ENCODE results near the gene LYPD3.
A peak's percentile ranks its signal among the peaks of the same experiment; 100 is the strongest.

LYPD3 gene

DNA sequence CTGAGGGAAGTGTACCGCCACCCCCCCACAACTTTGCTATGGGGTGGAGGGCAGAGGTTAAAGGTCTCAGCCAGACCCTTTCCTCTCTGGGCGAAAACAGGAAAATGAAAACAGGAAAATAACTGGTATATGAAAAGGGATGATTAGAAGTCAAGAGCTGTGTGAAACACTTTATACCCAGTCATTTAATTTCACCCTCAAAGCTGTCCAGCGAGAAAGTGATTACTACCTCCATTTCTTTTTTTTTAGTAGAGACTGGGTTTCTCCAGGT is 39.7 kb upstream of the LYPD3 start:
- peak overlapping the region in 1 of 2 experiments; percentile 25 for H3K27ac ChIP-seq (ENCODE audit: insufficient read depth in 1 of 2, low read depth in 1 of 2, low read length in 2 of 2, poor library complexity in 1 of 2, severe bottlenecking in 2 of 2)
- no peaks in the 10 kb centered on the region for H3K27me3 ChIP-seq (replicated peaks in 2 of 5; ENCODE audit: control insufficient read depth in 4 of 5, insufficient read depth in 5 of 5, low read length in 4 of 5)
- DNase-seq: no peak
- 67% methylated on average over 1 of the region's 3 CpGs for WGBS (ENCODE audit: insufficient coverage)
- CTCF ChIA-PET: interaction anchor here (0.9 to 1.5 kb wide), 6 partner anchors 12 to 76 kb away, joined by 3 to 6 read pairs (median 4); partner anchors contain the start of gene ETHE1
- H3K9me3 ChIP-seq (ENCODE audit: control extremely low read depth in 1 of 5, control insufficient read depth in 4 of 5, insufficient read depth in 2 of 5, low read depth in 1 of 5, low read length in 4 of 5): no peaks in the 10 kb centered on the region
- POLR2A ChIA-PET: no interaction called here
- H3K4me3 ChIP-seq (ENCODE audit: control insufficient read depth in 1 of 7, extremely low read depth in 1 of 7, insufficient read depth in 4 of 7, low read depth in 2 of 7, low read length in 6 of 7): peak overlapping the region in 4 of 7 experiments; percentile 67 to 93 (median 82)
- H3K36me3 ChIP-seq (ENCODE audit: control insufficient read depth in 4 of 4, insufficient read depth in 4 of 4, low read length in 3 of 4): peaks cover 6 to 29% (median 19%) of the 10 kb centered on the region in 4 experiments
- peaks cover 0 to 24% (median 20%) of the 10 kb centered on the region in 4 experiments for H3K4me1 ChIP-seq (ENCODE audit: control extremely low read depth in 1 of 4, control insufficient read depth in 4 of 4, insufficient read depth in 4 of 4, low read length in 3 of 4)

DNA sequence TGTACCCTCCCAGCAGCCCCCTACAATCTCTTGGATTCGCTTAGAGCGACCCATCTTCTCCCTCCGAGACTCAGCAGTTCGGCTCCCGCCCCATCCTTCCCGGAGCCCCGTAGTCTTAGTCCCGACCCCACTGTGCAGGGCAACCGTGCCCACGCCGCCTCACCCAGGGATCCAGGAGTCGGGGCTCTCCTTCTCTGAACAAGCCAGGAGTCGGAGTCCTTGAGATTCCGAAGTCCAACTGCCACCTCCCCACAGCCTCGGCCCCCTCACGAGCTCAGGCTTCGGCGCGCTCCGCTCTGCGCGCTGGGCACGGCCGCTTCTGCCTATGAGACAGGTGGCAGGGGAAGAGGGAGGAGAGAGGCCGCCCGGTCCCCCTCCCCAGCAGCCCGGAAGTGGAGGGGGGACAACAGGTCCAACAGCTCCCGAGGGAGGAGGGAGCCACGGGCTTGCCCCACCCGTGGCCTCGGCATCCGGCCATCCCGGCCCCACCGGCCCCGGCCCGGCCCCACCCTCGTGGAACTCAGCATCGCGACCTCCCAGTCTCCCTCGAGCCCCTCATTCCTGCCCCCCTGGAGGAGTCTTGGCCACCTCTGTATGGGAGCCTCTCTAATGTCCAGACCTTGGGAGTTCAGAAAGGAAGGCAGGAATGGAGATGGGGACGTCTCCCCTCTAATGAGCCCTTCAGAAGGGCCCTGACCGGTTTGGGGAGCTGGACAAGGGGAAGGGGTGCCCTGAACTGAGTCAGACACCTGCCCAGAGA is 39.2 kb upstream of the LYPD3 start, which contains the start of gene PHLDB3:
PHLDB3 (minus strand) TSS at position 321 of the 760 bp plus-strand sequence. CDS start 628 bp downstream, outside the sequence.
- peak within 1 kb of the TSS in 1 of 2 experiments; percentile 79 for H3K27ac ChIP-seq (ENCODE audit: insufficient read depth in 1 of 2, low read depth in 1 of 2, low read length in 2 of 2, poor library complexity in 1 of 2, severe bottlenecking in 2 of 2)
- H3K27me3 ChIP-seq (replicated peaks in 2 of 5; ENCODE audit: control insufficient read depth in 4 of 5, insufficient read depth in 5 of 5, low read length in 4 of 5): no peaks in the 10 kb centered on the region
- no peaks in the 10 kb centered on the region for H3K9me3 ChIP-seq (ENCODE audit: control extremely low read depth in 1 of 5, control insufficient read depth in 4 of 5, insufficient read depth in 2 of 5, low read depth in 1 of 5, low read length in 4 of 5)
- H3K4me3 ChIP-seq (ENCODE audit: control insufficient read depth in 1 of 7, extremely low read depth in 1 of 7, insufficient read depth in 4 of 7, low read depth in 2 of 7, low read length in 6 of 7): peak within 1 kb of the TSS; percentile 70 to 93 (median 85)
- ChIA-PET CTCF (interaction anchor here (0.9 to 1.5 kb wide), 8 partner anchors 11 to 76 kb away, joined by 3 to 6 read pairs (median 4); partner anchors contain the start of gene ETHE1), POLR2A (interaction anchor here (1.4 kb wide), 1 partner anchor 41 kb away, joined by 6 read pairs; no protein-coding TSS in a partner anchor)
- 2% methylated on average over 23 of the region's 42 CpGs for WGBS (ENCODE audit: insufficient coverage)
- H3K36me3 ChIP-seq (ENCODE audit: control insufficient read depth in 4 of 4, insufficient read depth in 4 of 4, low read length in 3 of 4): peaks cover 3 to 24% (median 14%) of the 10 kb centered on the region in 4 experiments
- no peak for DNase-seq
- H3K4me1 ChIP-seq (ENCODE audit: control extremely low read depth in 1 of 4, control insufficient read depth in 4 of 4, insufficient read depth in 4 of 4, low read length in 3 of 4): peaks cover 0 to 24% (median 20%) of the 10 kb centered on the region in 4 experiments

DNA sequence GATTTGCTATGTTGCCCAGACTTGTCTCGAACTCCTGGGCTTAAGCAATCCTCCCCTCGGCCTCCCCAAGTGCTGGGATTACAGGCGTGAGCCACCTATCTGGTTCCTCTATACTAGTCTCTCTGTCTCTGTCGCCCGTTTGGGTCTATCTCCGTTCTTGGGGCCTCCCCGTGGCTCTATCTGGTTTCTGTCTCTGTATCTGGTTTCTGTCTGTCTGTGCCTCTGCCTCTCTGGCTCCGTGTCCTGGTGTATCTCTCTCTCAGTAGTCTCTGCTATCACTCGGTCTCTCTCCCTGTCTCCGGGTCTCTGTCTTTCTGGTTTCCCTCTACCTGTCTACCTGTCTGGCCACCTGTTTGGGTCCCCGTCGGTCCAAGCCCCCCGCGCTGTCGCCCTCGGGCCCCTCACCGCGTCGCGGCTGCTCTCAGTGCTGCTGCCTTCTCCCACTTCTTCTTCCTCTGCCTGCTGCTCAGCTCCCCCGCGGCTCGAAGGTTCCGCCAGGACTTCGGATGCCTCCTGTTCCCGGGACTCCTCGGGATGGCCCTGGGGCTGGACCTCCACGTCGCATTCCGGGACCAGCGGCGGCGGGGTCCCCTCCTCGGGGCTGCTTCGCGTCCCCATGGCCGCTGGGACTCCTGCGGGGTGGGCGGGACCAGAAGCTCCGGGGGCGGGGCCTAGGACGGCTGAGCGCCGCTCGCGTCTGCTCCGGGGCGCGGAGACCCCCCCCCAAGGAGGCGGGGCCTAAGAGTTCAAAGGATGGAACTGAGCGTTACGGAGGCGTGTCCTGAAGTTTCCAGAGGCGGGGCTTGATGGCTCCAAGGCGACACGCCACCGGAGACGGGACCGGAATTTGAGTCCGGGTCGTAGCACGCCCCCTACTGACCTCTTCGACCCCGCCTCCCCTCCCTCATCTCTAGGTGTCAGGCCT is 38.4 kb upstream of the LYPD3 start:
- H3K27me3 ChIP-seq (replicated peaks in 2 of 5; ENCODE audit: control insufficient read depth in 4 of 5, insufficient read depth in 5 of 5, low read length in 4 of 5): no peaks in the 10 kb centered on the region
- peaks cover 1 to 20% (median 13%) of the 10 kb centered on the region in 4 experiments for H3K36me3 ChIP-seq (ENCODE audit: control insufficient read depth in 4 of 4, insufficient read depth in 4 of 4, low read length in 3 of 4)
- no peaks in the 10 kb centered on the region for H3K9me3 ChIP-seq (ENCODE audit: control extremely low read depth in 1 of 5, control insufficient read depth in 4 of 5, insufficient read depth in 2 of 5, low read depth in 1 of 5, low read length in 4 of 5)
- peak overlapping the region in 1 of 2 experiments; percentile 79 for H3K27ac ChIP-seq (ENCODE audit: insufficient read depth in 1 of 2, low read depth in 1 of 2, low read length in 2 of 2, poor library complexity in 1 of 2, severe bottlenecking in 2 of 2)
- CTCF ChIA-PET: interaction anchor here (0.6 to 1.5 kb wide), 7 partner anchors 15 to 75 kb away, joined by 3 to 6 read pairs (median 3); no protein-coding TSS in a partner anchor
- DNase-seq: peak; percentile 94 to 97 (median 95)
- H3K4me3 ChIP-seq (ENCODE audit: control insufficient read depth in 1 of 7, extremely low read depth in 1 of 7, insufficient read depth in 4 of 7, low read depth in 2 of 7, low read length in 6 of 7): peak overlapping the region; percentile 70 to 93 (median 85)
- POLR2A ChIA-PET: interaction anchor here (0.7 to 1.4 kb wide), 2 partner anchors 40 to 94 kb away, joined by 3 to 6 read pairs; no protein-coding TSS in a partner anchor
- WGBS (ENCODE audit: insufficient coverage): 2% methylated on average over 59 of the region's 64 CpGs
- peaks cover 0 to 24% (median 20%) of the 10 kb centered on the region in 4 experiments for H3K4me1 ChIP-seq (ENCODE audit: control extremely low read depth in 1 of 4, control insufficient read depth in 4 of 4, insufficient read depth in 4 of 4, low read length in 3 of 4)

DNA sequence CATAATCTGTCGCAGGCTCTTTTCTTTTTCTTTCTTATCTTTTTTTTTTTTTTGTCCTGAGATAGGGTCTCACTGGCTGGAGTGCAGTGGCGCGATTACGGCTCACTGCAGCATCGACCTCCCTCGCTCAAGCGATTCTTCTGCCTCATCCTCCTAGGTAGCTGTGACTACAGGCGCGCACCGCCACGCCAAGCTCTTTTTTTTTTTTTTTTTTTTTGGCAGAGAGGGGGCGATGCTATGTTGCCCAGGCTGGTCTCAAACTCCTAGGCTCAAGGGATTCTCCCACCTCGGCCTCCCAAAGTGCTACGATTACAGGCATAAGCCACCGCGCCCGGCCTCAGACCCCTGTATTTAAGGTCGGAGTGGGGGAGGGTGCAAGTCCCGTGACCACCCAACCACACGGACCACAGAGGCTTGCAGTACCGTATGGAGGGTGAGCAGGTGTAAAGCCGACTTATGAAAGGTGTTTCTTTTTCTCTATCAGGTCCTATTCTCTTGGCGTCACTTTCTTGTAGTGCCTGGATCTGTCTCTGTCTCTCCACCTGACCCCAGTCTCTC is 37.1 kb upstream of the LYPD3 start:
- Histone ChIP-seq H3K36me3 (ENCODE audit: control insufficient read depth in 4 of 4, insufficient read depth in 4 of 4, low read length in 3 of 4) (peaks cover 0 to 16% (median 9%) of the 10 kb centered on the region in 4 experiments), H3K27me3 (replicated peaks in 2 of 5; ENCODE audit: control insufficient read depth in 4 of 5, insufficient read depth in 5 of 5, low read length in 4 of 5) (no peaks in the 10 kb centered on the region), H3K4me3 (ENCODE audit: control insufficient read depth in 1 of 7, extremely low read depth in 1 of 7, insufficient read depth in 4 of 7, low read depth in 2 of 7, low read length in 6 of 7) (no peak overlapping the region), H3K9me3 (ENCODE audit: control extremely low read depth in 1 of 5, control insufficient read depth in 4 of 5, insufficient read depth in 2 of 5, low read depth in 1 of 5, low read length in 4 of 5) (no peaks in the 10 kb centered on the region), H3K27ac (ENCODE audit: insufficient read depth in 1 of 2, low read depth in 1 of 2, low read length in 2 of 2, poor library complexity in 1 of 2, severe bottlenecking in 2 of 2) (no peak overlapping the region), H3K4me1 (ENCODE audit: control extremely low read depth in 1 of 4, control insufficient read depth in 4 of 4, insufficient read depth in 4 of 4, low read length in 3 of 4) (peaks cover 0 to 24% (median 20%) of the 10 kb centered on the region in 4 experiments)
- ChIA-PET CTCF (no interaction called here), POLR2A (no interaction called here)
- DNase-seq: no peak
- WGBS (ENCODE audit: insufficient coverage): 98% methylated on average over 15 of the region's 23 CpGs

DNA sequence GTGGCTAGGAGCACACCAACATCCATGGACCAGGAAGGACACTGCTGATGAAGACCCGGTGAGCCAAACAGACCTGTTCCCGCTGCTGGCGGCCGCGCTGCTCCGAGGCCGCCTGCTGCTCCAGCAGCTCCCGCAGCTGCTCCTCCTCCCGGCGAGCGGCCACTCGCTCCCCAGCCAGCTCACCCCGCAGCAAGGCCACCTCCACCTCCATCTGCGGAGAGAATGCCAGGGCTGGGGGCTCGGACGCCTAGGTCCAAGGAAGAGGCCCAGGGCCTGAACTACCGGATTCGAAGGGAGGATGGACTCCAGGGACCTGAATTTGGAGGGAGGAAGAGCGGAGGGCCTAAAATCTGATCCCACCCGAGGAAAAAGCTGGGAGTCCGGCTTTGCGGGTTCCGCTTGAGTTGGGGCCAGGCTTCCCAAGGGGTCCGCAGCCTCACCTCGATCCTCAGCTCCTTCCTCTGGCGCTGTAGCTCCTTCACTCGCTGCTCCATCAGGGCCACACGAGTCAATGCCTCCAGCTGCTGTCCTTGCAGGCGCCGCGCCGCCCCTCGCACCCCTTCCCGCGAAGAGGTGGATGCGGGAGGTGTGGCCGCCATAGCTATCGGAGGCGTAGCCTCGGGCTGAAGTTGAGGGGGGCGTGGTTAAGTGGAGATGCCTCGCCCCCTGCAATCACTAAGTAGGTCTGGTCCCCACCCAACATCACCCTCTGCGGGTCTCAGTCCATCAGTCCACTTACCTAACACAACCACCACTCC is 36.4 kb upstream of the LYPD3 start:
- H3K4me3 ChIP-seq (ENCODE audit: control insufficient read depth in 1 of 7, extremely low read depth in 1 of 7, insufficient read depth in 4 of 7, low read depth in 2 of 7, low read length in 6 of 7): no peak overlapping the region
- WGBS (ENCODE audit: insufficient coverage): 97% methylated on average over 33 of the region's 43 CpGs
- H3K27ac ChIP-seq (ENCODE audit: insufficient read depth in 1 of 2, low read depth in 1 of 2, low read length in 2 of 2, poor library complexity in 1 of 2, severe bottlenecking in 2 of 2): no peak overlapping the region
- H3K9me3 ChIP-seq (ENCODE audit: control extremely low read depth in 1 of 5, control insufficient read depth in 4 of 5, insufficient read depth in 2 of 5, low read depth in 1 of 5, low read length in 4 of 5): no peaks in the 10 kb centered on the region
- DNase-seq: no peak
- H3K27me3 ChIP-seq (replicated peaks in 2 of 5; ENCODE audit: control insufficient read depth in 4 of 5, insufficient read depth in 5 of 5, low read length in 4 of 5): no peaks in the 10 kb centered on the region
- ChIA-PET POLR2A (no interaction called here), CTCF (no interaction called here)
- peaks cover 0 to 24% (median 20%) of the 10 kb centered on the region in 4 experiments for H3K4me1 ChIP-seq (ENCODE audit: control extremely low read depth in 1 of 4, control insufficient read depth in 4 of 4, insufficient read depth in 4 of 4, low read length in 3 of 4)
- H3K36me3 ChIP-seq (ENCODE audit: control insufficient read depth in 4 of 4, insufficient read depth in 4 of 4, low read length in 3 of 4): peaks cover 0 to 22% (median 12%) of the 10 kb centered on the region in 4 experiments

DNA sequence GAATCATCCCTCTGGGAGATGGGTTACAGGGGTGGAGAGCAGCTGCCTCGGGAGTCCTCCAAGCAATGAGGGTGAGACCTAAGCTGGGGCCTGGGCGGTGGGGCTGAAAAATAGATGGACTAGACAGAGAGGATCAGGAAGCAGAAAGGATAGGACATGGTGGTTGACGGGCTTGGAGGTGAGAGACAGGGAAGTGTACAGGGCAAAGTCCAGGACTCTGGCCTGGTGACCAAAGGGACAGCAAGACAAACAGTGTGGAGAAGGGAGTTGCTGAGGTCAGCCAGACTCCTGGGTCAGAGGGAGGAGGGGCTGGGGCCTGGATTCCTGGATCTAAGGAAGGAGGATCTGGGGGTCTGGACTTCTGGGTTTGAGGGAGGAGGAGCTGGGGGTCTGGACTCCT is 33.6 kb upstream of the LYPD3 start:
- no peaks in the 10 kb centered on the region for H3K9me3 ChIP-seq (ENCODE audit: control extremely low read depth in 1 of 5, control insufficient read depth in 4 of 5, insufficient read depth in 2 of 5, low read depth in 1 of 5, low read length in 4 of 5)
- no peak overlapping the region for H3K27ac ChIP-seq (ENCODE audit: insufficient read depth in 1 of 2, low read depth in 1 of 2, low read length in 2 of 2, poor library complexity in 1 of 2, severe bottlenecking in 2 of 2)
- H3K4me3 ChIP-seq (ENCODE audit: control insufficient read depth in 1 of 7, extremely low read depth in 1 of 7, insufficient read depth in 4 of 7, low read depth in 2 of 7, low read length in 6 of 7): no peak overlapping the region
- peaks cover 0 to 36% (median 11%) of the 10 kb centered on the region in 4 experiments for H3K36me3 ChIP-seq (ENCODE audit: control insufficient read depth in 4 of 4, insufficient read depth in 4 of 4, low read length in 3 of 4)
- 97% methylated on average over 3 of the region's 3 CpGs for WGBS (ENCODE audit: insufficient coverage)
- H3K4me1 ChIP-seq (ENCODE audit: control extremely low read depth in 1 of 4, control insufficient read depth in 4 of 4, insufficient read depth in 4 of 4, low read length in 3 of 4): peaks cover 0 to 12% (median 9%) of the 10 kb centered on the region in 4 experiments
- DNase-seq: no peak
- ChIA-PET CTCF (interaction anchor here (0.7 to 1.6 kb wide), 3 partner anchors 9 to 52 kb away, joined by 3 to 4 read pairs (median 4); no protein-coding TSS in a partner anchor), POLR2A (no interaction called here)
- no peaks in the 10 kb centered on the region for H3K27me3 ChIP-seq (replicated peaks in 2 of 5; ENCODE audit: control insufficient read depth in 4 of 5, insufficient read depth in 5 of 5, low read length in 4 of 5)
